Measurements from ENCODE around the gene EMILIN2.
"Not testable (repeated sequence)": the region's sequence is repeated elsewhere in the genome, so short reads cannot be mapped to it uniquely, and the experiment has no call there.

EMILIN2 gene

GRCh38 chr18:2915486-2915885 is 68.7 kb downstream of the EMILIN2 start:
- DNase-seq (ENCODE audit: low read depth in 2 of 2) = not testable (repeated sequence)

GRCh38 chr18:2916184-2916583 is 69.4 kb downstream of the EMILIN2 start:
- DNase-seq (ENCODE audit: low read depth in 2 of 2) = no peak

GRCh38 chr18:2917259-2918047 is 70.6 kb downstream of the EMILIN2 start:
- no peak for DNase-seq (ENCODE audit: low read depth in 2 of 2)

- no peak for DNase-seq (ENCODE audit: low read depth in 2 of 2)
These were observed 72.2 kb downstream of the EMILIN2 start for GRCh38 chr18:2918761-2919550.

GRCh38 chr18:2919600-2919999 is 72.8 kb downstream of the EMILIN2 start:
- no peak for DNase-seq (ENCODE audit: low read depth in 2 of 2)

- no peak for DNase-seq (ENCODE audit: low read depth in 2 of 2)
These were observed 73.2 kb downstream of the EMILIN2 start for GRCh38 chr18:2920027-2920426.

DNA sequence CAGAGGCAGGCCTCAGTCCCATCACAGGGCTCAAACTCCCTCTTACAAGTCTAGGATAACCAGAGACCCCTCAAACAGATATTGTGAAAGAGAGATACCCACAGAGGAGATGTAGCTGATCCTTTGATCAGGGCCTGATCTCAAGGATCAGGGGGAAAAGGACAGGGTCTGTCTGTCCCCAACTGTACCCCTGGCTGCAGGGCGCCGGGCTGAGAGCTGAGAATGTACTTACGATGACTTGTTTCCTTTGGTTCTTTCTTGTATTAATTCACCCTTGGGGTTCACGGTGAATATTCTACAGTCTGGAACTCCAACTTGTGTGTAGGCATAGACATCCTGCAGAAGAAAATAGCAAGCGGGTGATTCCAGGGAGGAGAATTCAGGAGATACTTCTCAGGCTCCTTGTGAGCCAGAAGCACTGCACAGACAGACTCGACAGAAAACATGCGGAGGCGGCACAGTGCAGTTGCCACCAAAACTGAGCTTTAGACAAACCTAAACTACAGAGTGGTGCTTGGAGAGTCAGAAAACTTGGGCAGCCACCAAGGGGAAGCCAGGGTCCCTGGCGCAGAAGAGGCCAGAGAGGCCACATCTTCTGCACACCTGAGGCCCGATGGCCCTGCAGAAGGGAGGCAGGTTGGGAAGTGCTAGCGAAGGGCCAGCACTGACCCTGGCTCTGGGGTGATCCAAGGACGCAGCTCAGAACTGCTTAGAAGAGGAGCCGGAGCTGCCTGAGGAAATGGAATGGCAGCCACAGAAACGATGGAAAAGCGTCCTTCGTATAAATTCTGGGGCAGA is 73.9 kb downstream of the EMILIN2 start:
- no peak for DNase-seq (ENCODE audit: low read depth in 2 of 2)

DNA sequence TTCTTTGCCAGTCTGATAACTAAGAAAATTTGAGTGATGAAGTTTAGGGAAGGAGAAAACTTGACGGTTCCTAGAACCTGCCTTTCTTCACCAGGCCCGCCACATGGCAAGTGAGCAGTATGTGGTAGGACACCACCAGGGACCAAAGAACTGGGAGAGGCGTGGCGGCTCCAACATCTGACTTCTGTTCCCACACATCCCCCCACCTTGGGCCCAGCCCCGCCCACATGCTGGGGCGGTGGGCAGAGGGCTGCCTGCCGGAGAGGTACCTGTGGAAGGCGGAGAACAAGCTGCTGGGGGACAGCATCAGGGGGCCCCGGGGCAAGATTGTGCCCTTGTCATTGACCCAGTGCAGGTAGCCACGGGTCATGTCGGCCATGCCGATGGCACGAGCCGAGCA is 75.0 kb downstream of the EMILIN2 start:
- no peak for DNase-seq (ENCODE audit: low read depth in 2 of 2)

GRCh38 chr18:2923464-2923863 is 76.7 kb downstream of the EMILIN2 start:
- DNase-seq (ENCODE audit: low read depth in 2 of 2) = no peak

DNA sequence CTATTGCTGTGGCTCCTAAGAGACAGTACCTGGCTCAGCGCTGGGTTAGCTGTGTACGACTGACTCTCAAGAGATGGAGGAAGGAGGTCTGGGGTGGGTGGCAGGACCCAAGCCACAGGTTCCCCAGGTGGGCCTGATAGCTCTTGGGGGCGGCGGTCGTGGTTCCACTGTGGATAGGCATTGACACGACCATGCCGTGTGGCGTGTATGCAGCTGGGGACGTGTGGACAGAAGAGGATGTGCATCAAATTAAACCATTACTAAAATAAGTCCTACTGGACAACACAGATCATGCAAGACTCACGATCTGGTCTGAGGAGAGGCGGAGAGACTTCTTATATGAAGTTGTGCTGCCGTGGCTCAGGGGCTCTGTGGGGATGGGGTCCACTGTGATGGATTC is 78.1 kb downstream of the EMILIN2 start:
- DNase-seq (ENCODE audit: low read depth in 2 of 2) = no peak

- no peak for DNase-seq (ENCODE audit: low read depth in 2 of 2)
These were observed 79.7 kb downstream of the EMILIN2 start for GRCh38 chr18:2926528-2926927.

- no peak for DNase-seq (ENCODE audit: low read depth in 2 of 2)
These were observed 80.9 kb downstream of the EMILIN2 start for GRCh38 chr18:2927745-2928144.

DNA sequence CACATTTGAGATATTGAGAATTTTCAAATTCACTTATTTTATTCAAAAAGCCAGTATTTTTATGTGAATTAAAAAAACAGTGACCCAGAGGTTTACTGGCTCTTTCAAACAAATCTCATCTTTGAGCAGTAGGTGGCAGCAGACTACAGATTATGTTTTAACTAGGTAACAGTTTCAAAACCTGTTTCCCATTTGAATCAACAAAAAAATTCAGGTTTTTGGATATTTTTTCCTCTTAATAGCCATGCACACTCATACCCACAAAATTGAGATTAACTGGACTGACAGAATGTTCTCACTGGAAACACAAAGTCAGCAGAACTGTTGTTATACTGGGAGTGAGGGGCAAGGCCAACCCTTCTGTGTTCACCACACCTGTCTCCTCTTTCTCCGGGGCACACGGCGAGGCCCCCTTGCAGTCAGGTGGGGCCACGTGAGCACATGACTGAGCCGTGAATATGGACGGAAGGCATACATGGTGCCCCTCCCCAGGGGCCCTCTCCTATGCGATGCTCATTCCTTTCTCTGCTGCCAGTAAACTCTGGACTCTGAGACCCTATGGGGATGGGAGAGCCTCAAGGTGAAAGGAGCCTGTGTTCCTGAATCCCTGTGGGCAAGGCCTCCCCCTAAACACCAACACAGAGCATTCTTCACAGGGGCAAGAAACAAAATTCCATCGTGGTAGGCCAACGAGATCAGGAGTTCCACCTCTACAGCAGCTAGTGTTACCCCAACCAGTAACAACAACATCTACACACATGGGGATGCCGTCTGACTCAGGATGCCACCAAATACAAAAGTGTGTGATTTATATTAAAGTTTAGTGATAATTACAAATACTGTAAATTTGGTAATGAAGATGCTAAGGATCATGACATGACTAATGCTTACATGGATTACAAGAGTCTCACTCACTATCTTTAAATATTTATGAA is 85.7 kb downstream of the EMILIN2 start:
- DNase-seq (ENCODE audit: low read depth in 2 of 2) = no peak

- no peak for DNase-seq (ENCODE audit: low read depth in 2 of 2)
These were observed 87.2 kb downstream of the EMILIN2 start for GRCh38 chr18:2933995-2934394.

GRCh38 chr18:2935438-2936192 is 88.8 kb downstream of the EMILIN2 start:
- no peak for DNase-seq (ENCODE audit: low read depth in 2 of 2)

- no peak for DNase-seq (ENCODE audit: low read depth in 2 of 2)
These were observed 92.5 kb downstream of the EMILIN2 start for GRCh38 chr18:2939317-2939716.

DNA sequence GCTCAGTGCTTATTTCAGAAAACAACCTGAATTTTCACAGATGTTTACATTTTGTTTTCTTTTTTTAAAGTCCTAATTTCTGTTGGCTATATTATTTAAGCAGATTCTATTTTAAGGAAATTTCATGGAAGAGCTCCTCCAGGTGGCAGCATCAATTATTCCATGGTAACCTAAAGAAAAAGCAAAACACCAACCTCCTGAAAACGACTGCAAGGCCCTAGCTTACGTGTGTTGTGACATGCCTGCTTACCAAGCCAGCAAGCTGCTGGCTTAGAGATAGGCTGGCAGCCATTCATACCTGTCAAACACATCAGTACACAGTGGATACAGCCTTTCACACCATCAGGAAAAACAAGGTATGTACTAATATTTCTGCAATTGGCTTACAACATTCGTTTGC is 101.2 kb downstream of the EMILIN2 start:
- DNase-seq (ENCODE audit: low read depth in 2 of 2) = no peak

DNA sequence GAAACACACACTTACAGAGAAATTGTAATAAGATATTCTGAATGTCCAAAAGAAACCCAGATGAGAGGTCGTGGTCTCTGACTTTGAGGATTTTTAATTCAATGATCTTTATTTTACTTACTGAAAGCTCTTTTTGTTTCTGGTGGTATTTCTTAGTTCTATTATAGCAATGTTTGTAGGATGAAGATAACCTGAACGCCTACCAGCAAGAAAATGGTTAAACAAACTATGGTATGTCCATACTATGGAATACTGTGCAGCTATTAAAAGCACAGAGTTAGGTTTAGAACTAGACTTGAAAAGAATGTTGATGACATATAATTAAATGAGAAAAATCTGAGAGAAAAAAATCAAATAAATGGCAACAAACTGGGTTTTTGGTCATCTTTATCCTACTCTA is 105.8 kb downstream of the EMILIN2 start:
- DNase-seq (ENCODE audit: low read depth in 2 of 2) = no peak

DNA sequence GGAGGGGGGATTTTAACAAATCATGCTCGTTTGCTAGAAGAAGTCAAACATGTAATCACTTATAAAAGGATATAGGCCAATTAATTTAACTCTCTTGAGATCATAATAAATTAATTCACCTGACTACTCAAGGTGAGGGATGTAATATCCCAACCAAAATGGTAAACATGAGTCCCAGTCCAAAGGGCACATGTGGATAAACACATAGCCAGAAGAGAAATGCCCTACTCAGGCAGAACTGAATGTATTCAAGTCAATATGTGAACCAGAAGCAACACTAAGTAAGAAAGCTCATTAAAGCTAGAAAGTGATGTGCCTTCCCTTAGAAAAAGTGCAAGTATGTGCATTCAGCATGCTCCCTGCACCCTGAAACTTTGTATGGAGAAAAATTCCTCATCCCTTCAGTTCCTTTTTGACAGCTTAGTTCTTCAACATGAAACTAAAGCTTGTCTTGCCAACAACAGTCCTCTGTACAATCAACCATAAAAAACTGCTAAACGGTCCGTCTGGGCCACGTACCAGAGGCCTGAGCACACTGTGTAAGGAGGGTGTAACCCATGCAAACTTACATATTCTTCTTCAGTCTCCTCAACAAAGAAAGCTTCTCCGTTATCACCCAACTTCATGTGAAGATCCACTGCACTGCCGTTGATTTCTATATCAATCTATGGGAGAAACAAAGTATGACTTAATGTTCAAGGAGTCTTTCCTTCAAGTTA is 107.3 kb downstream of the EMILIN2 start:
- DNase-seq (ENCODE audit: low read depth in 2 of 2) = no peak

Measured in stimulated activated CD4-positive, alpha-beta T cell treated with anti-CD3 and anti-CD28 coated beads, Interleukin-15, amount 100 ng/mL, for 48 hours (primary cell).